Urinary bladder (tissue), 4 donors: ENCODE data around the gene MAD2L2. TPM values are rescaled to one million over a fixed set of nuclear protein-coding genes. Genes with fewer than 3 reads are reported as not detected.
"Not testable (repeated sequence)": the region's sequence is repeated elsewhere in the genome, so short reads cannot be mapped to it uniquely, and the experiment has no call there.

Experiments used
- DNase-seq: peaks from one replicate; pipeline ENCODE4 v3.0.0-alpha.2; 2015; ENCODE audit errors: extremely low spot score
- H3K27ac ChIP-seq: one replicate; pipeline ENCODE4 v1.5.1; 2013; ENCODE audit warnings: low read depth, mild to moderate bottlenecking, moderate library complexity
- H3K36me3 ChIP-seq: one replicate; pipeline ENCODE4 v1.6.1; 2013; ENCODE audit warnings: mild to moderate bottlenecking, moderate library complexity; ENCODE audit not compliant: insufficient read depth
- H3K4me1 ChIP-seq: one replicate; pipeline ENCODE4 v1.6.1; 2013; ENCODE audit warnings: mild to moderate bottlenecking, moderate library complexity; ENCODE audit not compliant: insufficient read depth
- H3K4me3 ChIP-seq: one replicate; pipeline ENCODE4 v1.5.1; 2013; ENCODE audit warnings: low read depth, low read length
- WGBS: extraction: QIAGEN DNeasy Blood & Tissue Kit; methylation state at CpG from one replicate; pipeline ENCODE4 v1.1.7; 2013; 5-methylcytosine and 5-hydroxymethylcytosine counted together
- polyA plus RNA-seq: library from polyadenylated mRNA; stranded (reverse); fragments of 200-250 nt; gene quantifications from one replicate; pipeline ENCODE4 v1.2.3, GENCODE V29; 2013
- total RNA-seq: library from RNA; depleted of rRNA; stranded (reverse); fragments of >200 nt; gene quantifications from one replicate; pipeline ENCODE4 v1.2.3, GENCODE V29; 2014
- donor health status: healthy with polysubstance abuse.
- donor health status: healthy.

MAD2L2 gene
- total and polyA plus RNA-seq, 2 donors = 20.5 to 47.1 TPM

- no peak for DNase-seq
- Histone ChIP-seq H3K36me3 (no peaks in the 10 kb centered on the region), H3K4me1 (no peaks in the 10 kb centered on the region), H3K4me3 (no peak overlapping the region), H3K27ac (no peak overlapping the region)
- 18% methylated on average over 9 of the region's 9 CpGs for WGBS
These were observed 31.7 kb downstream of the MAD2L2 start for GRCh38 chr1:11649237-11649623.

- Histone ChIP-seq H3K4me1 (no peaks in the 10 kb centered on the region), H3K27ac (no peak overlapping the region), H3K36me3 (no peaks in the 10 kb centered on the region), H3K4me3 (no peak overlapping the region)
- DNase-seq = no peak
- 6% methylated on average over 30 of the region's 30 CpGs for WGBS
These were observed 32.2 kb downstream of the MAD2L2 start for GRCh38 chr1:11648732-11649158.

GRCh38 chr1:11648039-11648438 lies 32.9 kb downstream of the MAD2L2 start:
- 53% methylated on average over 6 of the region's 6 CpGs for WGBS
- no peak overlapping the region for H3K4me3 ChIP-seq
- H3K4me1 ChIP-seq = no peaks in the 10 kb centered on the region
- no peak overlapping the region for H3K27ac ChIP-seq
- H3K36me3 ChIP-seq = no peaks in the 10 kb centered on the region
- no peak for DNase-seq

GRCh38 chr1:11647333-11647732 lies 33.6 kb downstream of the MAD2L2 start:
- no peaks in the 10 kb centered on the region for H3K4me1 ChIP-seq
- H3K4me3 ChIP-seq = no peak overlapping the region
- DNase-seq = no peak
- H3K36me3 ChIP-seq = no peaks in the 10 kb centered on the region
- no peak overlapping the region for H3K27ac ChIP-seq
- 79% methylated on average over 7 of the region's 7 CpGs for WGBS

GRCh38 chr1:11646317-11646716 lies 34.6 kb downstream of the MAD2L2 start:
- Histone ChIP-seq H3K4me1 (no peaks in the 10 kb centered on the region), H3K4me3 (no peak overlapping the region), H3K36me3 (no peaks in the 10 kb centered on the region), H3K27ac (no peak overlapping the region)
- WGBS = 86% methylated on average over 9 of the region's 9 CpGs
- DNase-seq = no peak

GRCh38 chr1:11645670-11646265 lies 35.2 kb downstream of the MAD2L2 start:
- 29% methylated on average over 8 of the region's 8 CpGs for WGBS

GRCh38 chr1:11645270-11645669 lies 35.7 kb downstream of the MAD2L2 start:
- Histone ChIP-seq H3K27ac (no peak overlapping the region), H3K4me1 (no peaks in the 10 kb centered on the region), H3K36me3 (no peaks in the 10 kb centered on the region), H3K4me3 (no peak overlapping the region)
- WGBS = 91% methylated on average over 5 of the region's 5 CpGs
- no peak for DNase-seq

More at GRCh38 chr1:11645670-11646265, 35.2 kb downstream of the MAD2L2 start:
- Histone ChIP-seq H3K36me3 (no peaks in the 10 kb centered on the region), H3K27ac (no peak overlapping the region), H3K4me3 (no peak overlapping the region), H3K4me1 (no peaks in the 10 kb centered on the region)
- no peak for DNase-seq

GRCh38 chr1:11643782-11644181 lies 37.2 kb downstream of the MAD2L2 start:
- no peak overlapping the region for H3K4me3 ChIP-seq
- no peak for DNase-seq
- no peak overlapping the region for H3K27ac ChIP-seq
- WGBS = 66% methylated on average over 5 of the region's 5 CpGs
- H3K36me3 ChIP-seq = no peaks in the 10 kb centered on the region
- H3K4me1 ChIP-seq = no peaks in the 10 kb centered on the region

- 57% methylated on average over 18 of the region's 18 CpGs for WGBS
- DNase-seq = not testable (repeated sequence)
These were observed 38.4 kb downstream of the MAD2L2 start for GRCh38 chr1:11642418-11643017.

GRCh38 chr1:11641776-11642305 lies 39.1 kb downstream of the MAD2L2 start:
- no peak overlapping the region for H3K4me3 ChIP-seq
- no peaks in the 10 kb centered on the region for H3K36me3 ChIP-seq
- H3K27ac ChIP-seq = no peak overlapping the region
- H3K4me1 ChIP-seq = no peaks in the 10 kb centered on the region
- DNase-seq = no peak
- 58% methylated on average over 5 of the region's 5 CpGs for WGBS

More at GRCh38 chr1:11642418-11643017, 38.4 kb downstream of the MAD2L2 start:
- H3K36me3 ChIP-seq, H3K4me3 ChIP-seq, H3K4me1 ChIP-seq, H3K27ac ChIP-seq: not testable (repeated sequence)

GRCh38 chr1:11640944-11641343 lies 40.0 kb downstream of the MAD2L2 start:
- no peak overlapping the region for H3K27ac ChIP-seq
- no peak overlapping the region for H3K4me3 ChIP-seq
- no peak for DNase-seq
- no peaks in the 10 kb centered on the region for H3K36me3 ChIP-seq
- 67% methylated on average over 6 of the region's 6 CpGs for WGBS
- H3K4me1 ChIP-seq = no peaks in the 10 kb centered on the region

- Histone ChIP-seq H3K4me1 (no peaks in the 10 kb centered on the region), H3K27ac (no peak overlapping the region), H3K36me3 (no peaks in the 10 kb centered on the region), H3K4me3 (no peak overlapping the region)
- no peak for DNase-seq
- 66% methylated on average over 7 of the region's 7 CpGs for WGBS
These were observed 40.8 kb downstream of the MAD2L2 start for GRCh38 chr1:11640101-11640500.

GRCh38 chr1:11639372-11639771 lies 41.6 kb downstream of the MAD2L2 start:
- Histone ChIP-seq H3K4me1 (no peaks in the 10 kb centered on the region), H3K36me3 (no peaks in the 10 kb centered on the region), H3K4me3 (no peak overlapping the region), H3K27ac (no peak overlapping the region)
- no peak for DNase-seq
- 85% methylated on average over 4 of the region's 4 CpGs for WGBS

- DNase-seq = no peak
- H3K36me3 ChIP-seq = no peaks in the 10 kb centered on the region
- H3K4me3 ChIP-seq = no peak overlapping the region
- no peak overlapping the region for H3K27ac ChIP-seq
- H3K4me1 ChIP-seq = no peaks in the 10 kb centered on the region
- WGBS = 47% methylated on average over 5 of the region's 5 CpGs
These were observed 42.8 kb downstream of the MAD2L2 start for GRCh38 chr1:11638121-11638520.
